GM19463 (cell line): ENCODE data around the gene PAM.
"Not testable (repeated sequence)": the region's sequence is repeated elsewhere in the genome, so short reads cannot be mapped to it uniquely, and the experiment has no call there.

Experiments used
- ATAC-seq: cut with Tn5 transposase; IDR thresholded peaks from one replicate; pipeline ENCODE4 v1.9.1; 2021; ENCODE audit warnings: mild to moderate bottlenecking, moderate library complexity; ENCODE audit not compliant: unreplicated experiment

Gene PAM

DNA sequence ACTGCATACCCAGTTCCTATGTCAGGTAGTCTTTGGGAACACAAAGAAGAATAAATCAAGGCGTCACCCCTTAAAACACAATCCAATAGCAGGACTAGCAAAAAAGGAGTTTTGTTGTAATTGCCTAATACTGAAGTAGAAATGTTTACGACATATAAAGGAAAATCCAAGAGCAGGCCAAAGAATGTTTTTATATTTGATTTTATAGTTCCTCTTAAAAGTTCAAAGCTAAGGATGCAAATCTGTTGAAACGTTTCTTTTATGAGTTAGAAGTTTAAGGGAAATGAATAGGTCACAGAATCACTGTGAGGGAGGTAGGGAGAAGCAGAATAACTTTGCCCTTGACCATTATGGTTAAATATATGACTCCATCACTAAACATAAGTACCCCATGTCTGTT is 136.1 kb downstream of the PAM start:
- no peak for ATAC-seq

DNA sequence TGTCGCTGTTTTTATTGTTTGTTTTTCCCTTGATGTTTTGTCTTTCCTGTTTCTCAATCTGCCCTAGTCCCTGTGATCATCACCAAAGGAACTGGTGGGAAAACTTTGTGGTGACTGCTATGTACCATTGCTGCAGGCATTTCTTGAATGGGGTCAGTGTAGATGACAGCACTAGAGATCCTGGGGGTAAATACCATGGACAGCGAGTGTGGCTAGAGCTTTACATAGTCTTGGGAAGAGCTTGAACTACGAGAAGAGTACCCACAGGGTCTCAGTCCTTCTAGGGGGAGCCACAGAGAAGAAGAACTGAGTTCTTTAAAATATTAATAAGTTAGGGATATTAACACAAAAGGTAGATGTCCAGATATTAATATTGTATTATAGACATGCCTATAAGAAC is 138.8 kb downstream of the PAM start:
- no peak for ATAC-seq

DNA sequence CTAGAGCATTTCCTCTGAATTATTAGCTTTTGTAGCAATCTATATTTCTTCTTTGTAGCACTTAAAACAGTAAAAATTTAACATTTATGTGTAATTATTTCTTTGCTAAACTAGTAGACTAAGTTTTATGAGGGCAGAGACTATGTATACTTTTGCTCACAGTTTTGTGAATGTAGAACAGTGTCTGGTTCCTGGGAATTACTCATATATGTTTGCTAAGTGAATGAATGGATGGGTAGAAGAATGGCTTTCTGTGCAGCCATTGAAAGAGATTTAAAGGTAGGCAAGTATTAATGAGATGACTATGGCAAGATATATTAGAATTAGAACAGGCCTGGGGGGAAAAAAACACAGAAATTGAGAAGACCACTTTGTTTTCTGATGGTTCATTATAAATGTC is 140.1 kb downstream of the PAM start:
- ATAC-seq: no peak

GRCh38 chr5:102895976-102896375 is 140.9 kb downstream of the PAM start:
- ATAC-seq: no peak

GRCh38 chr5:102901424-102902134 is 146.5 kb downstream of the PAM start:
- ATAC-seq: no peak

- ATAC-seq: no peak
Measured at GRCh38 chr5:102902135-102902448, 147.0 kb downstream of the PAM start.

- ATAC-seq: no peak
Measured at GRCh38 chr5:102902647-102903046, 147.5 kb downstream of the PAM start.

DNA sequence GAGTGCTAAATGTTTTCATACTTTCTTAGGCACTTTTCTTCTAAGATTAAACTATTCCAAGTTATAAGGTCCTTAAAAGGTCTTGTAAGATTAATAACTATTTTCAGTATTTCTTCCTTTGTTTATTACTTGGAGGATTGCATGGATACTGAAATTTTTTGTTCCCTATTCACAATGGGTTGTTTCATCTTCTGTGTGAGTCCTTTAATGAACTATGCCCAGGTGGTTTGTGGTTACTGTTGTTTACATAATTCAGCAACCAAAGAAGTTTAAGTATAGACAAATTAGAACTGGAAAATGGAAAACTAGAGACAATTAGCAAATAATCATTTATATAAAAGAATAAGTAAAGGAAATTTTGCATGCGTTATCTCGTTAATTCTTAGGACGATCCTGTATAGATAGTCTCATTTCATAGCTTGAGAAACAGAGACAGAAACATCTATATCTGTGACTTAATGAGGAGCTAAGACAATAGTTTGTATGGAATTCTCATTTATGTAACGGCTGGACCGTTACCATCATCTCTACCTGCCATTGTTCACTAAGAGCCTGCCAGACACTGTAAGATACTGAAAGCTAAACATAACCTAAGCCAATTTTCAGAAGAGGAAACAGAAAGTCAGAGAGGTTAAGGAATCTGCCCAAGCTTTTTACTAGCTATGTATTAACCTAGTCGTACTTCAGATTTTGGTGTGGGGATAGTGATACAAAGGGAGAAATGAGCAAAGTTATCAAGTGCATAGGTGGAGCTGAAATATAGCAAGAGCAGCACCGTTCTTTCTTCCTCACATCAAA is 148.2 kb downstream of the PAM start:
- ATAC-seq: peak; percentile 59

DNA sequence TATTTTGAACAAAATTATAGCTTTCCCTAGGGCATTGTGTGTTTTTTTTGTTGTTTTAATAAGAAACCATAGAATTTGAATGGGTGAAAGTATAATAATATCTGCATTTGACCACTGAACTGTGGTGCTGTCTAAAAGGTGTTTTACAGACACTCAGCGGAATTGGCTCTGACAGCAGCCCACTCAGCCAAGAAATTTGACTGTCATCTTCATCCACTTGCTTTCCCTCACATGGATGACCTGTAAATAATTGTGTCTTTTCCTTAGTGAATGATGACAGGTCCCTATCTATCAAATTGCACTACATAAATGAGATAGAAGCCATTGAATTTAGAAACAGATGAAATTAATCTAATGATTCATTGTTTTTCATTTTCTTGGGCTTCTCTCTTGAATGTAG is 150.0 kb downstream of the PAM start:
- ATAC-seq: no peak

GRCh38 chr5:102907099-102907498 is 152.0 kb downstream of the PAM start:
- not testable (repeated sequence) for ATAC-seq

- no peak for ATAC-seq
Measured at GRCh38 chr5:102910240-102911226, 155.4 kb downstream of the PAM start.

DNA sequence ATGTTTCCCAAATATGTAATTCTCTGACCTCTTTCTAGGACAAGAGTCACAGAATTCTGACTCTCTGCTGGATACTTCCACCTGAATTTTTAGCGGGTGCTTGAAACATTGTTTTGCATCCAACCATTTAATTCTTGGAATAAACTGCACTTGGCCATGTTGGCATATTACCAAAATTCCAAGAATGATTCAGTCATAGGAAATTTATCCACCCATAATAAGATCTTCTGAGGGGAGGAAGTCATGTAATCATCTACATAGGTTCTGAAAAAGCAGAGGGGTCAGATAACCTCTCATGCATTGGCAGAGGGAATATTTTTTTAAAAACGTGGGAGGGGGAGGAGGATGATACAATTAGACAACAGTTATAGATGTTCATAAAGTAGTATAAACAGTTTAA is 156.9 kb downstream of the PAM start:
- ATAC-seq: no peak

DNA sequence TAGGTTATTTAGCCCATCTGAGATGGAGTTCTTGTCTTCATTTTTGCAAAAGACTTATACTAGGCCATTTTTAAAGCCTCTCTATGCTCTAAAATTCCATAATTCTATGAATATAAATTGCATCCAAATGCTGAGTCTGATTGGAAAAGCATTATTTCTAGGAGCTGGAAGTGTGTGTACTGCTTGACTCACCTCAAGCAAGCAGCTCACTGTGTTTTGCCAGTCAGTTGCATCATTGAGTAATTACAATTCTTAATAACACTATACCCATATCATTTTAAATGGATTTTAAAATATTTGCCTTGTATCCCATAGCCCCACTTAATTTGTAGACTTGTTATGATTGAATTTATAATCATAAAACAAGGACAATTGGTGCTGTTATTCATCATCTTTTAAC is 161.0 kb downstream of the PAM start:
- ATAC-seq: no peak

GRCh38 chr5:102918986-102919610 is 164.0 kb downstream of the PAM start:
- ATAC-seq: no peak

- ATAC-seq: no peak
Measured at GRCh38 chr5:102920762-102921161, 165.7 kb downstream of the PAM start.

DNA sequence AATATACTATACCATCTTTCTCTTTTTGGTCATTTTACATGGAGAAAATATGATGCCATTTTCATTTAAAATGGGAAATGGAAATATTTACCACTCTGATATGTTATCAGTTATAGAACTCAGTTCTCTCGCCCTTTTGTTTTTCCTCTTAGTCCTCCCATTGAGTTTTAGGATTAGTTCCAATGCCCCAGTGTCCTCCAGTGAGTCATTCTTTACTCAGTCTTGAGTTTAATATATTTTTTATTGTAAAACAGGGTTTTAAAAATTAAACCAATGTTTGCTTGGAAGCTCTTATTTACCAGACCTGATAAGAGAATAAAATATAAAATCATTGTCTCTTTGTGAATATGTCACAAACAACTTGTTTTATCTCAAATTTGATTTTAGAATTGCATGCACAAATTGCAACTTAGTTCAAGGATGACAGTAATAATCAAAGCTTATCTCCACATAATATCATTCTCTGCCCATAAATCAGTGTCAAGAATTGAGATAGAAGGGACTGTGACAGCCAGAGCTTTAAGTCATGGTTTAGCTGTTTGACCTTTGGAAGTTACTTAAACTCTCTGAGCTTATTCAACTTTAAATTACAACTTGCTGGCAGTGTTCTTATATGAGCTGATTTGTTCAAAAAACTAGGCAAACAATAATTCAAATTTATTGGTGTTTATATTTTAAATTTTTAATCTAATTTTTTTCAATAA is 166.4 kb downstream of the PAM start:
- ATAC-seq: no peak

DNA sequence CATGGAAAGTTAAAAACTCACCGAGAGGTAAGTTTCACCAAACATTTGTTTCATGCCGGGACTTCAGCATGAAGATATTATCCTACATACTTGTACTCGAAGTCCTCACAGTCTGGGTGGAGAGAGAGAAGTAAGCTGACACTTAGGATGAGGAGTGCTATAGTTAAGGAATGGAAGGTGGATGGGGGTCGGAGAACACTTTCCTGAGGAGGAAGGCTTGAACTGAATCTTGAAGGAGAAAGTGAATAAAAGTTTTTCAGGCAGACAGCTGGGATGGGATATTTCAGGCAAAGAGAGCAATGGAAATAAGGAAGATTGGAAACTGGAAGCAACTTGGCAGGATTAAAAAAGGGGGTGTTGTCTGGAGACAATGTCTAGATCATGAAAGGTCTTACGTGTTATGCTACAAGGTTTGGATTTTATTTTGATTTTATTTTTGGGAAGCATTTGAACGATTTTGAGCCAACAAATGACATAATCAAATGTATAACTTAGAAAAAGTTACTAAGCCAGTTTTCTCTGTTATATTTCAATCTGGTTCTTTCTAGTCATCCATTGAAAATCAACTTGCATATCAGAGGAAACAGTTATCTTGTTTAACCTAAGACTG is 167.1 kb downstream of the PAM start:
- no peak for ATAC-seq

DNA sequence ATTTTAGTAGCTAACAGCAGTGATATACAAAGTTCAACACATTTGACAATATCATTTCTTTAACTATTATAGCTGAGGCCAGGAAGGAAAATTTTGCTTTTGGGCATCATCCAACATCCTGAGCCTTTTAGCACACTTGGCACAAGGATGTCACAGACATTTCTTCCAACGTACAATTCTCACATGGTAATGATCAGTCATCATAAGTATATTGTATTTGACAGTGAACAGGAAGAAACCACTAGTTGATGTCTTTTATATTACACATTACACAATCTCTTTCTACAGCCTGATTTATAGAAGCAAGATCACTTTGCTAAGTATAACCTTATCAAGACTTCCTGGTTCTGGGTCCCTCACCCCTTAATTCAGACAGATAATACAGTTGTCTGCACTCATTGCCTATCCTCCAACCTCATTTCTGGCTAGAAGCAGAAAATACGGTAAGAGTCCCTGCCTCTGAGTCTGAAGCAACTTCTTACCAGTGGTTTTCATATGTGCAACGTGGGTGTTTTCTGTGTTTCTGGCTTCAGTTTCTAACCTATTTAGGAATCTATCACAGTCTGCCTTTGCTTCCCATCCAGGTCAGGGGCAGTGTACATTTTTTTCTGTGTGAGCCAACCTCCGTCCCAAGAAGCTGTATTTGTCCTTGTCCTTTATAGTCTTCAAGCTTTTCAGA is 167.8 kb downstream of the PAM start:
- ATAC-seq: no peak

GRCh38 chr5:102924963-102925362 is 169.9 kb downstream of the PAM start:
- ATAC-seq: no peak
